ENCODE data around the gene PUDP.

Gene PUDP

GRCh38 chrX:7146703-7147412 lies 1.1 kb downstream of the PUDP start:
- DNase-seq, result no peak

GRCh38 chrX:7146020-7146702 lies 1.8 kb downstream of the PUDP start:
- DNase-seq, result no peak

- no peak for DNase-seq
Observed at GRCh38 chrX:7145454-7145853, 2.5 kb downstream of the PUDP start.

GRCh38 chrX:7143941-7144525 lies 3.9 kb downstream of the PUDP start:
- no peak for DNase-seq

GRCh38 chrX:7143076-7143475 lies 4.9 kb downstream of the PUDP start:
- DNase-seq, result no peak

GRCh38 chrX:7139202-7140081 lies 8.5 kb downstream of the PUDP start:
- DNase-seq, result no peak

GRCh38 chrX:7134981-7135380 lies 13.0 kb downstream of the PUDP start:
- DNase-seq, result no peak

GRCh38 chrX:7133050-7133440 lies 14.9 kb downstream of the PUDP start:
- no peak for DNase-seq

- DNase-seq, result no peak
Observed at GRCh38 chrX:7132335-7133049, 15.5 kb downstream of the PUDP start.

GRCh38 chrX:7131621-7132020 lies 16.3 kb downstream of the PUDP start:
- DNase-seq, result no peak

- DNase-seq, result no peak
Observed at GRCh38 chrX:7127056-7127455, 20.9 kb downstream of the PUDP start.

- no peak for DNase-seq
Observed at GRCh38 chrX:7120878-7121219, 27.1 kb downstream of the PUDP start.

GRCh38 chrX:7119950-7120877 lies 27.7 kb downstream of the PUDP start:
- no peak for DNase-seq

GRCh38 chrX:7117587-7117986 lies 30.4 kb downstream of the PUDP start:
- no peak for DNase-seq

- no peak for DNase-seq
Observed at GRCh38 chrX:7116081-7116480, 31.9 kb downstream of the PUDP start.

GRCh38 chrX:7115557-7115956 lies 32.4 kb downstream of the PUDP start:
- DNase-seq, result no peak

GRCh38 chrX:7112071-7112470 lies 35.9 kb downstream of the PUDP start:
- no peak for DNase-seq

- DNase-seq, result no peak
Observed at GRCh38 chrX:7111518-7111917, 36.4 kb downstream of the PUDP start.

GRCh38 chrX:7110821-7111276 lies 37.1 kb downstream of the PUDP start:
- no peak for DNase-seq

GRCh38 chrX:7109838-7110793 lies 37.8 kb downstream of the PUDP start:
- no peak for DNase-seq

All from effector CD8-positive, alpha-beta T cell (primary cell).